Karpas-422 (cell line): ENCODE measurements around the gene ATP5IF1. TPM values are rescaled to one million over a fixed set of nuclear protein-coding genes. Genes with fewer than 3 reads are reported as not detected.

Source experiments
- DNase-seq: peaks from one replicate; pipeline ENCODE4 v3.0.0-alpha.2; 2015
- H2AFZ ChIP-seq: fragments of 200-600 bp; sonication (generic); 2 replicates; pipeline ENCODE4 v1.6.1; 2014; ENCODE audit warnings: antibody characterized with exemption, low read length, mixed read lengths
- H3K27ac ChIP-seq: fragments of 200-600 bp; sonication (generic); 2 replicates; pipeline ENCODE4 v1.5.1; 2014; ENCODE audit warnings: mild to moderate bottlenecking, low read length, moderate library complexity
- H3K27me3 ChIP-seq: fragments of 200-600 bp; sonication (generic); 2 replicates; pipeline ENCODE4 v1.6.1; 2014; ENCODE audit warnings: low read length, mixed read lengths
- H3K36me3 ChIP-seq: fragments of 200-600 bp; sonication (generic); 2 replicates; pipeline ENCODE4 v1.6.1; 2014; ENCODE audit warnings: low read length, mixed read lengths; ENCODE audit not compliant: insufficient read depth
- H3K4me1 ChIP-seq: fragments of 200-600 bp; sonication (generic); 2 replicates; pipeline ENCODE4 v1.6.1; 2014; ENCODE audit warnings: mild to moderate bottlenecking, low read length, mixed read lengths
- H3K4me2 ChIP-seq: fragments of 200-600 bp; sonication (generic); 2 replicates; pipeline ENCODE4 v1.6.1; 2014; ENCODE audit warnings: low read length, low read depth, mild to moderate bottlenecking; ENCODE audit not compliant: poor library complexity, severe bottlenecking
- H3K4me3 ChIP-seq: fragments of 200-600 bp; sonication (generic); 2 replicates; pipeline ENCODE4 v1.5.1; 2014; ENCODE audit warnings: mild to moderate bottlenecking, antibody characterized with exemption, low read length, mixed read lengths
- H3K79me2 ChIP-seq: fragments of 200-600 bp; sonication (generic); 2 replicates; pipeline ENCODE4 v1.6.1; 2014; ENCODE audit warnings: mild to moderate bottlenecking, low read length, mixed read lengths
- H3K9ac ChIP-seq: fragments of 200-600 bp; sonication (generic); 2 replicates; pipeline ENCODE4 v1.6.0; 2014; ENCODE audit warnings: low read length
- H3K9me2 ChIP-seq: fragments of 200-600 bp; sonication (generic), shearing (Covaris generic); replicated peaks from 2 replicates; pipeline ENCODE4 v1.6.0; 2014; ENCODE audit warnings: mild to moderate bottlenecking, low read length, moderate library complexity; ENCODE audit not compliant: insufficient read depth
- H3K9me3 ChIP-seq: fragments of 300-700, 200-600 bp; sonication (generic); 2 replicates; pipeline ENCODE4 v1.6.1; 2014; ENCODE audit warnings: low read length, mixed read lengths
- H4K20me1 ChIP-seq: fragments of 200-600 bp; sonication (generic); 2 replicates; pipeline ENCODE4 v1.6.1; 2014; ENCODE audit warnings: mild to moderate bottlenecking, antibody characterized with exemption, low read length, low read depth; ENCODE audit not compliant: insufficient read depth
- total RNA-seq: library from RNA; depleted of rRNA; stranded (reverse); fragments of >200 nt; shearing (Covaris generic); gene quantifications from 2 replicates; pipeline ENCODE4 v1.2.3, GENCODE V29; 2014; ENCODE audit warnings: low replicate concordance; rRNA removed

The ATP5IF1 gene
- total RNA-seq, 1 experiment from 2014 or later = 248 TPM

DNA sequence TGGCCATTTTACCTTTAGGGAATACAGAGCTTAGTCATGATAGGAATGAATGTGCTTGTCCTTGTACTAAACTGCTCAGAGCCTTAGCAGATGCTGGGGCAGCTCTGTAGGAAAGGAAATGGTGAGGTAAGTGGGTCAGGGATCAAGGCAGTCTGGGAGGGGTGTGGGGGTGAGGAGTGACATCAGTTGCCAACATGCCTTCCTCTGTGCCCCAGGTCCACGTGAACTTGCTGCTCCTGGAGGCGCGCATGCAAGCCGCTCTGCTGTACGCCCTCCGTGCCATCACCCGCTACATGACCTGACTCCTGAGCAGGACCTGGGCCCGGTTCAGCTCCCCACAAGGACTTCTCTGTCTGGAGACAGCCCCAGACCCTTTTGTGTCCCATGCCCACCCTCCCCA is 44.6 kb downstream of the ATP5IF1 start:
- Histone ChIP-seq H3K36me3 (no peaks in the 10 kb centered on the region), H3K79me2 (no peaks in the 10 kb centered on the region), H3K4me1 (no peaks in the 10 kb centered on the region), H3K4me3 (no peak overlapping the region), H4K20me1 (no peaks in the 10 kb centered on the region), H3K9me2 (no peaks in the 10 kb centered on the region), H3K27me3 (no peaks in the 10 kb centered on the region), H2AFZ (no peak overlapping the region), H3K27ac (no peak overlapping the region), H3K4me2 (no peak overlapping the region), H3K9me3 (no peaks in the 10 kb centered on the region), H3K9ac (no peak overlapping the region)
- no peak for DNase-seq

DNA sequence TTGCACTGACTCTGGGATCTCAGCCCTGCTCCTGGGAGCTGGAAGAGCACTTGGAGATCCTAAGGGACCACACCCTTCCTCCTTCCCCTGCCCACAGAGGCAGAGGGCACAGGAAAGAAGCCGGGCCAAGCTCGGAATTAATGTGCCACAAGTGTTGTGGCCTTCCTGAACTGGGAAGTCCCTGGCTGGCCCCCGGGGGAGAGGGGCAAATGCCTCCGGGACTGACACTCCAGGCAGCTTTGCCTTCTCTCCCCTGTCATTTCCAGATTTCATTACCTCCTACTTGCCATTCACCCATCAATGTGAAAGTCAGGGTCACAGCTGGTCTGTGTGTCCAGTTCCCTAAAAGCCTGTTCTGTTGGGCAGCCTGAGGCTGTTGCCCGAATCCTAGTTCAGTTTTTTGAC is 45.1 kb downstream of the ATP5IF1 start:
- H3K4me3 ChIP-seq = no peak overlapping the region
- H3K9me3 ChIP-seq = no peaks in the 10 kb centered on the region
- no peaks in the 10 kb centered on the region for H3K27me3 ChIP-seq
- no peaks in the 10 kb centered on the region for H4K20me1 ChIP-seq
- no peaks in the 10 kb centered on the region for H3K9me2 ChIP-seq
- H3K4me2 ChIP-seq = no peak overlapping the region
- H3K27ac ChIP-seq = no peak overlapping the region
- no peak overlapping the region for H2AFZ ChIP-seq
- no peak overlapping the region for H3K9ac ChIP-seq
- no peaks in the 10 kb centered on the region for H3K79me2 ChIP-seq
- H3K36me3 ChIP-seq = no peaks in the 10 kb centered on the region
- H3K4me1 ChIP-seq = no peaks in the 10 kb centered on the region
- DNase-seq = no peak

DNA sequence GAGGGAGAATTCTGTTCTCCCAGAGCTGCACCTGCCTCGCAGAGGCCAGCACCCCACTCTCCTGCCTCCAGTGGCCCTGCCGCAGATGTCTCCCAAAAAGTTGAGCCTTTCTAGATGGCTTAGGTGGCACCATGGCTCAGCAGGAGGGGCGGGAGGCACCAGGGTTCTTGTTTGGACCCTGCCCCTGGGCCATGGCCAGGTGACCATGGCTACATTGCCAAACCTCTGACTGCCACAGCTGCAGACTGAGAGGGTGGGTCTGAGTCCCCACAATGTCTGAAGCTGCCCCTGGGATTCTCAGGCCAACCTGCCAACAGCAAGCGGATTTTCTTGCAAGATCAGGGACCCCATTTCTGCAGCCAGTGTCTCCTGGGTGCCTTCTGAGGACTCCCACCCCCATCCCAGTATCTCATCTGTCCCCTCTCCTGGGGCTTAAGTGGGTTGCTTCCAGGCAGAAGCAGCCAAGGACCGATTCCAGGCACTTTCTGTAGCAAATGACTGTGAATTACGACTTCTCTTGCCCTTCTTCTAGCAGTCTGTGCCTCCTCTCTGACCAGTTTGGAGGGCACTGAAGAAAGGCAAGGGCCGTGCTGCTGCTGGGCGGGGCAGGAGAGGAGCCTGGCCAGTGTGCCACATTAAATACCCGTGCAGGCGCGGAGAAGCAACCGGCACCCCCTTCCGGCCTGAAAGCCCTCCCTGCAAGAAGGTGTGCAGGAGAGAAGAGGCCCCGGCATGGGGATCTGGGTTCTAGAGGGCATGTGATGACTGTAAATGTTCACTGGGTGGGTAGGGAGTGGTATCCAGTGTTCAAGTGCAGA is 45.9 kb downstream of the ATP5IF1 start:
- no peaks in the 10 kb centered on the region for H3K36me3 ChIP-seq
- no peak overlapping the region for H2AFZ ChIP-seq
- no peak overlapping the region for H3K4me3 ChIP-seq
- no peaks in the 10 kb centered on the region for H3K27me3 ChIP-seq
- H3K9me2 ChIP-seq = no peaks in the 10 kb centered on the region
- H3K4me1 ChIP-seq = peaks cover 3% of the 10 kb centered on the region
- no peak for DNase-seq
- H3K9me3 ChIP-seq = no peaks in the 10 kb centered on the region
- no peaks in the 10 kb centered on the region for H3K79me2 ChIP-seq
- no peak overlapping the region for H3K9ac ChIP-seq
- H3K4me2 ChIP-seq = no peak overlapping the region
- no peaks in the 10 kb centered on the region for H4K20me1 ChIP-seq
- H3K27ac ChIP-seq = no peak overlapping the region

DNA sequence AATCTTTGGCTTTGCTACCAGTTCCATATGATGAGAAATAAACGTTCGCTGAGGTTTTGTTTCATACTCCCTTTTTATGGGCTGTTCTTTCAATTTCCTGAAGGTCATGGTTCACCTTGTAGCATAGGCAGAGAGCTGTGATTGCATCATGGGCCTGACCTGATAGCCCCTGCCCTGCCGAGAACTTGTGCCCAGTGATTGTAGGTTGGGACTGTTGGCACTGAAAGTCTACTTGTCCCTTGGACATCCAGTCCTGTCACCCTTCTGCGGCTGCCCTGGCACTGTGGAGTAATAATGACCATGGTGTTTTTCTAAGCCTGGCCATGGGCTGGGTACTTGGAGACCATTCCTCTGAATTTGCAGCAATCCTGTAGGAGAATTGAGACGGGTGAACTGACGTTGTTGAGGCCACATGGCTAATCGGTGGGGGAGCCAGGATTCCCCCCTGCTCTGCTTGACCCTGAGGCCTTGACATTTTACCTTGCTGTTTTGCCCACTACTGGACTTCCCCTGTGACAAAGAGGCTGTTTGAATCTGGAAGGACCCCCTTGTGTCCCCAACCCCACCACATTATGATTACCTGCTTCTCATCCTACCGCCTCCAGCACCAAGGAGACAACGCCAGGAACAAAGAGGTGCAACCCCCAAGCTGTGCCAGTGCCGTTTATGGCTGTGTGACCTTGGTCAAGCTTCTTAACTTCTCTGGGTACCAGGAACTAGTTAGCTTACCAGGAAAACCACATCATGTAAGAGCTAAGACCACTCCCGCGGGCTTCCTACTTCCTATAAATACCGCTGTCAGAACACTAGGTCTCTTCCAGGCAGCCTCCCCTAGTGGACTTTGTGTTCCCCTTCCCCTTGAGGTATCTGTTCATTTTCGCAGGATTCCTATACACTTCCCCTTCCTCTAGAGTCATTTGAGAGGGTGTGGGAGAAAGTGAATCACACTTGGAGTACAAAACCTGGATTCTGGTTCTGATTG is 46.8 kb downstream of the ATP5IF1 start:
- H3K9me2 ChIP-seq = no peaks in the 10 kb centered on the region
- H3K9me3 ChIP-seq = no peaks in the 10 kb centered on the region
- H3K4me1 ChIP-seq = peaks cover 12% of the 10 kb centered on the region
- H3K4me3 ChIP-seq = no peak overlapping the region
- no peak overlapping the region for H2AFZ ChIP-seq
- H4K20me1 ChIP-seq = no peaks in the 10 kb centered on the region
- DNase-seq = no peak
- no peak overlapping the region for H3K9ac ChIP-seq
- H3K4me2 ChIP-seq = no peak overlapping the region
- H3K27me3 ChIP-seq = no peaks in the 10 kb centered on the region
- H3K27ac ChIP-seq = no peak overlapping the region
- no peaks in the 10 kb centered on the region for H3K36me3 ChIP-seq
- no peaks in the 10 kb centered on the region for H3K79me2 ChIP-seq

DNA sequence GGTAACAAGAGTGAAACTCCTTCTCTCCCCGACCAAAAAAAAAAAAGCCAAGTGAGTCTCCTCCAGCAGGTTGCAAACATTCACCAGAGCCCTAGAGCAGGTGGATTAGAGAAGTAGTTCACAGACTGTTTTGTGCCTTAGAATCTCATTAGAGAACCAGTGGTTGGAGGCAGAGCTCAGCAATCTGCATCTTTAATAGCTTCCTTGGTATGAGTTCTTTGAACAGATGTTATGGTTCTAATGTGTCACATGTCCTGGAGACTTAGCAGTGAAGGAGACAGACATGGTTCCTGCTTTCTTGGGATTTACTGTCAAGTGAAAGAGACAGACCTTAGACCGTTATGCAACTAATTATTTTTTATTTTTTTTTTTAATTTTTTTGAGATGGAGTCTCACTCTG is 50.2 kb downstream of the ATP5IF1 start:
- no peaks in the 10 kb centered on the region for H3K9me3 ChIP-seq
- H3K4me3 ChIP-seq = no peak overlapping the region
- H2AFZ ChIP-seq = no peak overlapping the region

More for the DNA sequence above, 50.2 kb downstream of the ATP5IF1 start:
- H3K79me2 ChIP-seq = no peaks in the 10 kb centered on the region
- H4K20me1 ChIP-seq = no peaks in the 10 kb centered on the region
- H3K4me1 ChIP-seq = peaks cover 13% of the 10 kb centered on the region
- no peak overlapping the region for H3K9ac ChIP-seq
- no peak overlapping the region for H3K4me2 ChIP-seq
- H3K27me3 ChIP-seq = no peaks in the 10 kb centered on the region
- no peaks in the 10 kb centered on the region for H3K36me3 ChIP-seq
- DNase-seq = peak; percentile 47
- no peak overlapping the region for H3K27ac ChIP-seq
- no peaks in the 10 kb centered on the region for H3K9me2 ChIP-seq

Other genes starting within 250 kb of the ATP5IF1 start
- gene EYA3, start 147.5 kb upstream of the ATP5IF1 start, total RNA-seq = 17.0 and 28.3 TPM in 2 replicates
- 37.8 and 74.2 TPM in 2 replicates for gene PTAFR, start 59.4 kb upstream of the ATP5IF1 start, total RNA-seq
- gene DNAJC8, start 3.1 kb upstream of the ATP5IF1 start, total RNA-seq = 56.9 and 71.8 TPM in 2 replicates
- gene SESN2, start 23.4 kb downstream of the ATP5IF1 start, total RNA-seq = 35.1 and 46.0 TPM in 2 replicates
- 27.6 and 29.4 TPM in 2 replicates for gene MED18, start 92.9 kb downstream of the ATP5IF1 start, total RNA-seq
- 8.5 and 10.0 TPM in 2 replicates for gene PHACTR4, start 133.6 kb downstream of the ATP5IF1 start, total RNA-seq